ENCODE results near the gene PDLIM5.
A peak's percentile ranks its signal among the peaks of the same experiment; 100 is the strongest.
"Not testable (repeated sequence)": the region's sequence is repeated elsewhere in the genome, so short reads cannot be mapped to it uniquely, and the experiment has no call there.

Gene PDLIM5

DNA sequence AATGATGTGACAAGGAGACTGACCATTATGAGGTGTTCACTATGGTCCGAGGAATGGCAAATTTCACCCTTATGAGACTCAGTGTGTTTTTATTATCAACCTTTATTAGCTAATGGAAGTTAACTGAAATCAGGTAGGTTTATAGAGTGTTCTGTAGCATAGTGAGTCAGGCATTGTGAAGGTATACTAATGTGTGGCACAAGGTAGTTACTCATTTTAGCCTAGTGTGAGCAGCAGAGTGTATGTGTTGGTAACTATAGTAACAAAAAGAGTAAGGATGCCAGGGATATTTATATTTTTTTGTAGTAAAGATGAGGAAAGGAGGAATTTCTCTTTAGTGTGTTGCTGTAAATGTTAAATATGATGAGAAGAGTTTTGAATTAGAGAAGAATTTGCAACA, 12.0 kb downstream of the PDLIM5 start:
- DNase-seq (ENCODE audit: low spot score): no peak

DNA sequence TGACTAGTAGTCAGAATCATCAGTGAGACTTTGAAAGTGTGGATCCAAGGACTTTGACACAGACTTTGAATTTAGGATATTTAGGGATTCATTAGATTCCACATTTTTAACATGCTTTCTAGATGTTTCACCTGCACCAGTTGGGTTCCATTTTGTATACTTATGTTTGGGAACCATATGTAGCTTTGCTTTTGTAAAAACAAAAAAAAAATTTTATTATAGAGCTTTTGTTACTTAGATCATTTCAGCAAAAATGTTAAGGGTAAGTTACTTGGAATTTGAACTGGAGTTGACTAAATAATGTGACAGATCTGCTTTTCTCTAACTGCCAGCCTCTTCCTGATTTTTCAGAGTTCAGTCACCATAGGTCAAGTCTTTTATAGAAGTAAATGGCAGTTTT, 14.6 kb downstream of the PDLIM5 start:
- no peak for DNase-seq (ENCODE audit: low spot score)

DNA sequence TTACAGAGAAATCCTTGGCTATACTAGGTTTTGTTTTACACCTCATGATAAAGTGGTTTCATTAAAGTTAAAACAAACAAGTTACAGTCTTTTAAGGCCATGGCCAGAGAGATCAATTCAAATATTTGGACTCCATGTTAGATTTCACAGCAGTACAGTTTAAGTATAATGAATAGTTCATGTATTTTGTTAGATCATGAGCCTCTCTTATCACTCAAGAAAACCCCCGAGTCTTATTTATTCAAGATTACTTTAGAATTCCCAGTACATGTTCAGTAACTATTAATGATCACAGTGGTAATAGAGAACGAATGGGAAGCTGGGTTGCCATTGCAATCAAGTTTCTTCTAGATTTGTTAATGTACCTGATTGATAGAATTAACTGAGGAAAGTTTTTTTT, 15.2 kb downstream of the PDLIM5 start:
- DNase-seq (ENCODE audit: low spot score): no peak

DNA sequence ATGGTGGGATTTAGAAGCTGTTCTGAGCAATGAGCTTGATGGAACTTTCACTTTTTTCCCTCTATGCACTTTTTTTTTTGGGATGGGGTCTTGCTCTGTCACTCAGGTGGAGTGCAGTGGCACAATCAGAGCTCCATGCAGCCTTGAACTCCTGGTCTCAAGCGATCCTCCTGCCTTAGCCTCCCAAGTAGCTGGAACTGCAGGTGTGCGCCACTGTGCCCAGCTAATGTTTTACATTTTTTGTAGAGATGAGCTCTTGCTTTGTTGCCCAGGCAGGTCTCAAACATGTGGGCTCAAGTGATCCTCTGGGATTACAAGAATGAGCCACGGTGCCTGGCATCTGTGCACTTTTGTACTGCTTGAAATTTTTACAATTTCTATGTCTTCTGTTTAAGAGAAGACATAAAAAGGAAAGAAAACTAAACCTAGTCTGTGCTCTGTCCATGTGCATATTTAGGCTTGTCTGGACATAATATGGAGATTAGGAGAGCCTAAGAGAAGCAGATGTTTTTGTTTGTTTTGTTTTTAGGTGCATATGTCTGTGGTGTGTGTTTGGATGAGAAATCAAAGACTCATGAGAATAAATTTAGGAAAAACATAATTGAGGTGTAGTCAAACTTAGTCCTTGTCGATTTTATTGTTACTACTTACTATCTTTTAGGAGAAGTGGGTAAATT, 16.5 kb downstream of the PDLIM5 start:
- no peak for DNase-seq (ENCODE audit: low spot score)

- no peak for DNase-seq (ENCODE audit: low spot score)
Measured at GRCh38 chr4:94469221-94469784, 17.6 kb downstream of the PDLIM5 start.

- no peak for DNase-seq (ENCODE audit: low spot score)
Measured at GRCh38 chr4:94470132-94470531, 18.4 kb downstream of the PDLIM5 start.

DNA sequence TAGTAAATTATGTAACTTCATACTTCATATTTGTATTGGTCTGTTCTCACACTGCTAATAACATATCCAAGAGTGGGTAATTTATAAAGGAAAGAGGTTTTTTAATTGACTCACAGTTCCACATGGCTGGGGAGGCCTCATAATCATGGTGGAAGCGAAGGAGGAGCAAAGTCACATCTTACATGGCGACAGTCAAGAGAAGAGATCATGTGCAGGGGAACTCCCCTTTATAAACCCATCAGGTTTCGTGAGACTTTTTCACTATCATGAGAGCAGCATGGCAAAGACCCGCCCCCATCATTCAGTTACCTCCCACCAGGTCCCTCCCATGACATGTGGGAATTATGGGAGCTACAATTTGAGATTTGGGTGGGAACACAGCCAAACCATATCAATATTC, 19.0 kb downstream of the PDLIM5 start:
- not testable (repeated sequence) for DNase-seq (ENCODE audit: low spot score)

GRCh38 chr4:94472056-94472826, 20.5 kb downstream of the PDLIM5 start:
- DNase-seq (ENCODE audit: low spot score): peak; percentile 52

DNA sequence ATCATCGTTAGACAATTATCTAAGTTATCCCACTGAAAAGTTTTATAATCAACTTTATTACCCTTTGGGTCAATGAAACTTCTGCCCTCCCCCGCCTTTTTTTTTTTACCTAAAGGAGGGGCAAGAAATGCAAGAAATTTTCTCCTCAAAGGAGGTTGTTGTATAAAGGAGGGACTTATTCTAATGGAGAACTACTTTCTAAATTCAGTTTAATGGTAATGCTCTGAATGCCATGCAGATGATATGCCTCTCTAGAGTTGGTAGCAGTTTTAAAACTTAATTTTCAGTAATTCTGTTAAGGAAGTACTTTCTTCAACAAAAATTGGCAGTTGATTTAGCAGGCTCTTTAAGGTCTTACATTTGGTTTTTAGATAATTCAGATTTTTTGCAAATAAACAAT, 23.3 kb downstream of the PDLIM5 start:
- no peak for DNase-seq (ENCODE audit: low spot score)

DNA sequence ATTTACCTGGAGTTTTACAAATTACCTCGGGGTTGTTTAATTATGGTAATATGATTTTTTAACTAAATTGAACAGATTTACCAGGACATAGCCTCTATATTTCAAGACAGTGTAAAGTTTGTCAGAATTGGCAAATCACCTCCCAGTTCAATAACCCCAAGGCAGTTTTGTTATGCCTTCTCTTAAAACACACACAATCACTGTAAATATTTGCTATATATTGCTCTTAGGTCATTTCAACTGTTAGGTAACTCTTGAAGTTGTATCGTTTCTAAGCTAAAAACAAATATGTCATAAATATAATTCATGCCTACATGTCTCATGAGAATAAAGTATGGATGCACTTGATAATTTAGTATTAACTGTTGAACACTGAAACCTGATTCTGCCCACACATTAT, 24.1 kb downstream of the PDLIM5 start:
- DNase-seq (ENCODE audit: low spot score): no peak

DNA sequence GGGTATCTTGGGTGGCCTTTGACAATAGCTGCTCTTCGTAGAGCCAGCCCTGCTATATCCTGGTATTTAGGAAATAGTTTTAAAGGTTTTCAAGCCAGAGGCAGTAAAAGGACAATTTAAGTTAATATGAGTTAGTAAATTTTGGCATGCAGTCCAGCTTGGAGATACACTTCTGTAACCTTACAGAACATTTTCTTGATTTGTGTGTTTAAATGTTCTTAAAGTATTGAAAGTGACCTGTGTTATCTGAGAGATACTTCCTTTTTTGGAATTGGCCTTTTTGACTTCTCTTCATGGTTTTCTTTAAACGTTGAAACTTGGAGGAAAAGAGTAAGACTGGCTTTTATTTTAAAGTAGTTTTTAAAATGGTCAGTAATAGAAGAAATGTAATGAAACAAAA, 25.5 kb downstream of the PDLIM5 start:
- no peak for DNase-seq (ENCODE audit: low spot score)

DNA sequence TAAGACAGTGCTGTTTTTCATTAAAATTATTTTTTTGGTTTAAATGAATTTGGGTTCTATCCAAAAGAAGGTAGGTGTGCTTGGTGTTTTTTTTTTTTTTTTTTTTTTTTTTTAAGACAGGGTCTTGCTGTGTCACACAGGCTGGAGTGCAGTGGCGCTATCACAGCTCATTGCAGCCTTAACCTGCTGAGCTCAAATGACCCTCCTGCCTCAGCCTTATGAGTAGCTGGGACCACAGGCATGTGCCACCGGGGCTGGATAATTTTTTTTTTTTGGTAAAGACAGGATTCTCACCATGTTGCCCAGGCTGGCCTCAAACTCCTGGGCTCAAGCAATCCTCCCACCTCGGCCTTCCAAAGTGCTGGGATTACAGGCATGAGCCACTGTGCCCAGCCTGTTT, 27.1 kb downstream of the PDLIM5 start:
- DNase-seq (ENCODE audit: low spot score): not testable (repeated sequence)

- DNase-seq (ENCODE audit: low spot score): no peak
Measured at GRCh38 chr4:94479358-94480141, 27.8 kb downstream of the PDLIM5 start.

DNA sequence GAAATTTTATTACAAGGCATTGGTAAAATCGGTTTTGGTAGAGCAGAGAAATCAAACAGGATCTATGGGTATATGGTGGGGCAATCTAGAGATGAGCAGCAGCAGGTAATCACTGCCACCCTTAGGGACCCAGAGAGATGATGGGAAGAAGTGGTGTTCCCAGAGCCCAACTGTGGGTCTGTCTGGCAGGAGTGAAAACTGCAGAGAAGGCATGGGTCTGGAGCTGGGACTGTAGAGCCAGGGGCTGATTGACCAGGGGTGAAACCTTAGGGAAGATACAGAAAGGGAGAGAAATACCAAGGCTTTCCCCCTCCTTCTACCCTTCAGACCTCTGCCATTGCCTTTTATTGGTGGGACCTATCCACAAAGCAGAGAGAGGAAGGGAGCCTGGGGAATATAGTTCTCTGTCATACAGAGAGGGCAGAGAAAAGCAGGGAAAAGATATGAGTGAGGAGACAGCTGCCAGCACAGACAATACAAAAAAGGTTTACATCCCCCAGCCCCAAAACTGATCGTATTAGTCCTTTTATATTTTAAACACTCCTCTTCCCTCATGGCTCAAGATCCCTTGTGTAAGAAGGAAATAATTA, 28.7 kb downstream of the PDLIM5 start:
- DNase-seq (ENCODE audit: low spot score): no peak

DNA sequence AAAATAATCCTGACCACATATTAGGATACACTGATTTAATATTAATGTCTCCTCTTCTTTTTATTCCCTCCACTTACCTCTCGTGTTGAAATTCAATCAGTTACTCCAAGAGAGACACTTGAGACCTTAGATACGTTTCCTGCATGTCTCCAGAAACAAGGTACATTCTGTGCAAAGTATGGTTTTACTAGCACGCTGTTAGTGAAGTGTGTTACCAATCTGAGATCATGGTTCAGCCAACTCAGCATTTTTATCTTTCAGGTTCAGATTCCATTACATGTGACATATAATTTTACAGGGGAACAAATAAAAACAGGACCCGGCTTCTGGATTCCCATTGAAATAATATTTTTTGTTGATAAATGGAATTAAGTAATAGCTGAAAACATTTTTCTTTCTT, 32.2 kb downstream of the PDLIM5 start:
- no peak for DNase-seq (ENCODE audit: low spot score)

- DNase-seq (ENCODE audit: low spot score): no peak
Measured at GRCh38 chr4:94484818-94485217, 33.1 kb downstream of the PDLIM5 start.

- no peak for DNase-seq (ENCODE audit: low spot score)
Measured at GRCh38 chr4:94486372-94486801, 34.6 kb downstream of the PDLIM5 start.

DNA sequence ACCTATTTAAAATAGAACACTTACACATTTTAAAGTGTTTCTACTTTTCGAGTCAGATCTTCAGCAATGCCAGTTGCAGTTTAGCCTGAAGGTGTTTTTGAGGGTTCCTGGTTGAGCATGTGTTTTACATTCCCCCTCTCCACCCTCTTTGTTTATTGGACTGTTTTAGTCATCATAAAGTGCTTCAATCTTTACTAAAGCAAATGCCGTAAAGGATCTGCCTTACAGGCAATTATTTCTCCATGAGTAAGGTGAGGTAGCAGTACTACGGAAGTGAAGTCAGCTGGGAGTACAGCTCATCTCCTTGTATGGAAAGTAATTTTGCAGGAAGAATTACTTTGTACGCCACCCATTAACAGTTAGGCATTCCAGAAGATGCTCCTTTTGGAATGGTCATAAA, 36.9 kb downstream of the PDLIM5 start:
- DNase-seq (ENCODE audit: low spot score): peak; percentile 50

- no peak for DNase-seq (ENCODE audit: low spot score)
Measured at GRCh38 chr4:94489098-94489497, 37.4 kb downstream of the PDLIM5 start.

GRCh38 chr4:94490437-94490836, 38.7 kb downstream of the PDLIM5 start:
- DNase-seq (ENCODE audit: low spot score): no peak

DNA sequence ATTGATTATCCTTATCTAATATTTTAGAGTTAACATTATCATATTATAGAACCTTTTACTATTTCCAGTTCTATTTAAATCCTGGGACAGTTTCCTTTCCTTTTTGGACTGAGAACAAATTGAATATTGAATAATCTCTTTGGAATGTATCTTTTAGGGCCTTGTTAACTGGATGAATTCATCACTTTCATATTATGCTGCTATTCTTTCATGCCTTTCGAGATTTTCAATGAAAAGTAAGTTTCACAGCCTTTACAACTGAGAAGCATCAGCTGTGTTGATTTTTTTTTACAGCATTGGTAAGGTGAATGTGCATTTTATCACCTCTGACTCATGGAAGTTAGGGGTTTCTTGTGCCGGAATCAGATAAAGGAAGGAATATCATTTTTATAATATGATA, 39.6 kb downstream of the PDLIM5 start:
- DNase-seq (ENCODE audit: low spot score): peak; percentile 25

DNA sequence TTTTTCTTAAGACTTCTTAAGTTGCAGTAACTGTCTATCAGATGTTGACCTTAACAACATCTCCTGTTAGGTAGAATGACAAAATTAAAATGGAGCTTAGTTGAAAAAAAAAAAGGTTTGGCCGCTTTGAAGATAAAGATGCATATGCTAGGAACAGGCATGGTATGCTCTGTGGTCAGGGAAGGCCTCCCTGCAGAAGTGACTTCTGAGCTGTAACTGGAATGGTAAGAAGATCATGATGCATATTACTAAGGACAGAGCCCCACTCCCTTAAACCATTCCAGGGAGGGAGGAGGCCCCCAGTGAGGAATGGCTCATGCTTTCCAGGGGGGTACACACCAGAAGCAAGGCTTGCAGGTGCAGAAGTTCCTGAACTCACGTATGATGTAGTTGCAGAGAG, 43.7 kb downstream of the PDLIM5 start:
- DNase-seq (ENCODE audit: low spot score): no peak
